Fibroblast of skin of scalp (primary cell): Measurements from ENCODE around the gene KRT77.
"Not testable (repeated sequence)": the region's sequence is repeated elsewhere in the genome, so short reads cannot be mapped to it uniquely, and the experiment has no call there.

Source experiments
- DNase-seq: peaks from one replicate; pipeline ENCODE4 v3.0.0-alpha.2; 2013

Gene KRT77

DNA sequence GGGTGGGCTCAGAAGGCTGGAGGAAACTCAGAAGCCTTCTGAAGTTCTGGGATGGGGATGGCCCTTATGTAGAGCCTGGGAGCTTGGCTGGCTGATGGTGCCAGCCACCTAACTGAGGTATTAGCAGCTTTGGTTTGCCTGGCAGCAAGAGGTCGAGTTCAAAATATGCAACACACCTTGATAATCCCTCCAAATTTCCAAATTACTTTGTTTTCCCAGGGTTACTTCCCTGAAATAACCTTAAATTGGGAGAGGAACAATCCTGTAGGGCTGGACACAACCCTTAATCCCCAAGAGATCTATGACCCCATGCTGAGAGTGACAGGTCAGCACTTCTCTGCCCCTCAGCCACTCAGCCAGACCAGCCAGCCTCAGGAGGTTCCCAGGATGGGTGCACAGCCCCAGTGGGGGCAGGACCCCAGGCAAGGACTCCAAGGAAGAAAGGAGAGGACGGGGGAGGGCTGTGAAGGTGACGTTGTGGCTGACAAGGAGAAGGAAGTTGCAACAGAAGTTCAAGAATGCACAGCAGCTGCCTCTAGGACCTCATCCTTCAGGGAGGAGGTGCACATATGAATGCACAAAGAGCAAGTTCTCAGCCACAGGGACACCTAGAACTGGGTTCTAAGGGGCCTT lies 18.6 kb upstream of the KRT77 start:
- DNase-seq, result no peak

DNA sequence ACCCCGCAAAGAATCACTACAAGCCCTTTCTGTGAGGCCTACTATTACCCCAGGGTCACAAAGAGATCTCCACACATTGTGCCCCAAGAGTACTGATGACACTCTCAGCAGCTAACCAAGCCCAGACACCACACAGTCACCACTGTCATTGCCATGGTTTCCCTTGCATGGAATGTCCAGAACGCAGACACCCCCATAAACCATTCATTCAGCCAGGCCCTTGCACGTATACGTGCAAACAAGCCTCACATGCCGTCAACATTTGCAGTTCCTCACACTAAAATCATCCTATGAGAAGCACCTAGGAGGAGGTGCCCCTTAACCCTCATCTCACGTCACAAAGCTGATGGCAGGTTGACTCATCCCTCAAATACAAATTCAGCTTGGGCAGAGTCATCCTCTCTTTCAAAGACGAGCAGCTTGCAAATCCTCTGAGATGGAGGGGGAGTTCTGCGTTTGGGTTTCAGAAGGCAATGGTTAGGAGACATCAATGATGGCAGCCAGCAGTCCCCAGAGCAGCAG lies 17.1 kb upstream of the KRT77 start:
- DNase-seq, result no peak

DNA sequence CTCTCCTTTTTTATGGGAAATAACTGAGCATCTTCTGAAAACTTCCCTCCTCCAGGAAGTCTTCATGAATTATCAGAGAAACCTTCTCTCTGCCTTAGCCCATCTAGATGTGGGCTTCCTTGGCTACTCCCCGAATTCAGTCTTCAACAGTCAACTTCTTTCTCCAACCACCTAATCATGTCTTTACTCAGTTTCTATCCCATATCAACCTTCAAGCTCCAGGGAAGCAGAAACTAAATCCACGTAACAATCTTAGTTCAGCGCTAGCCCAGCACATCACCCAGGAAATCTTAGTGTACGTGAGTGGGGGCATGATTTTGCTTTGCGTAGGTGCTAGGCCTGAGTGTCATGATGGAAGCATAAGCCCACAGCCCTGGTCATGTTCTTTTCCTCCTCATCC lies 12.7 kb upstream of the KRT77 start:
- no peak for DNase-seq

DNA sequence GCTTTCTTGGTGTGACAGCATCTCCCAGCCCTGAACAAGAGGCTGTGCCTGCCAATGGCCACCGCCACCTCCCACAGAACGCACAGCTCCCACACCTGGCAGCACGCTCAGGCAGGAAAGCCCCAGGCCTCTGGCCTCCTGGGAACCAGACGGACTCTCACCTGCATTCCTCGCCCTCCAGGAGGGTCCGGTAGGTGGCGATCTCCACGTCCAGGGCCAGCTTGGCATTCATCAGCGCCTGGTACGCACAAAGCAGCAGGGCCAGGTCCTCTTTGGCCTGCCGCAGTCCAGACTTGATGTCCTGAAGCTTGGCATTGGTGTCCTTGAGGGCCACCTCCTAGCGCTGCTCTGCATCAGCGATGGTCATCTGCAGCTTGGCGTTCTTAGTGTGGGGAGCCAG lies 12.1 kb upstream of the KRT77 start:
- DNase-seq, result no peak

DNA sequence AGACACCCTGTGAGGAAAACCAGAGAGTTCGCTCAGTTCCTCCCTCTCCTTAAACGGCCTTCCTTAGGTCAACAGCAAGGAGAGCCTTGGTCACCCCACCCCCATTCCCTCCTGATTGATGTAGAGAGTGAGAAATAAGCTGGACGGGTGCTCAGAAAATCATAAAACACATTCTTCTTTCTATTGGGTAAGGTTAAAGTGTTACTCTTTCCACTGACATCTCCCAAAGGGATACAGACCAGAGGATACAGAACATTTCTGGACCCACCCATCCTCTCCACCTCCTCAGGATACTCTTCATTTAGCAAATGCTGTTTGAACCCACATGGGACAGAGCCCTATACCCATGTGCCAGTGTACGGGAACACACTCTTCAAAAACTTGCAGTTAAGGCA lies 11.6 kb upstream of the KRT77 start:
- no peak for DNase-seq

DNA sequence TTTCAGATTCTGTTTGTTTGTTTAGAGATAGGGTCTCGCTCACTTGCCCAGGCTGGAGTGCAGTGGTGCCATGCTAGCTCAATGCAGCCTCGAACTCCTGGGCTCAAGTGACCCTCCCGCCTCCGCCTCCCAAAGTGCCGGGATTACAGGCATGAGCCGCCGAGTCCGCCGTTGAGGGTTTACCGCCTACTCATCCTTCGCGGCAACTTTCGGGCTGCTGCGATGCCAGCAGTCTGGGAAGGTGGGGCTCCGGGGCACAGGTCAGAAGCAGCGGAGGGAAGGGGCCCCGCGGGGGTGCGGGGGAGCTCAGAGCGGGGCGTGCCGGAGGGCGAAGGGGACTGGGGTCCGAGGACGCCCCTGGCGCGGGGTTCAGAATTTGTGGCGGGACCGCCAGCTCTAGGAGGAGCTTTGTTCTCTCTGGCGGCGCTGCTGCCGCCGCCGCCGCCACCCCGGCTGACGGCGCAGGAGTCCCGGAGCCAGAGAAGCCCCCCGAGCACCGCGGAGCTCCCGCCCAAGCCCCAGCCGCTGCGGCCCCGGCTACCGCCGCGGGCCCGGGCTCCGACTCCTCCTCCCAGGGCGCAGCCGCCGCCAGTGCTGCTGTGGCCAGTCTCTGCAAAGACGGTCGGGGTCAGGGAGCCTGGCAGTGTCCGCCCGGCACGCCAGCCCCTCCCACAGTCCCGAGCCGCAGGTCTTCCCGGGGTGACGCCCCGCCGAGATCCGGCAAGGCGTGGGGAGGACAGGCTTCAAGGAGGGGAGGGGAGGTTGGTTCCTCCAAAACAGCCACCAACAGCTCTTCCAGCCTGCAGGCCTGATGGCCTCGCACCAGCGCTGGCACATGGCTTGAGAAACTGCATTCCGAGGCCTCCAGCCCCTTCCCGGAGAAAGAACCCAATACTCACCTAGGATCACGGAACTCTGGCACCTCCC lies 10.9 kb upstream of the KRT77 start:
- no peak for DNase-seq

DNA sequence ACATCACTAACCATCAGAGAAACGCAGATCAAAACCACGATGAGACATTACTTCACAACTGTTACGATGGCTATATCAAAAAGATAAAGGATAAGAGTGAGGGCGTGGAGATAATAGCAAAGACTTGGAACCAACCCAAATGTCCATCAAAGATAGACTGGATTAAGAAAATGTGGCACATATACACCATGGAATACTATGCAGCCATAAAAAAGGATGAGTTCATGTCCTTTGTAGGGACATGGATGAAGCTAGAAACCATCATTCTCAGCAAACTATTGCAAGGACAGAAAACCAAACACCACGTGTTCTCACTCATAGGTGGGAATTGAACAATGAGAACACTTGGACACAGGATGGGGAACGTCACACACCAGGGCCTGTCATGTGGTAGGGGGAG lies 8.8 kb upstream of the KRT77 start:
- not testable (repeated sequence) for DNase-seq

DNA sequence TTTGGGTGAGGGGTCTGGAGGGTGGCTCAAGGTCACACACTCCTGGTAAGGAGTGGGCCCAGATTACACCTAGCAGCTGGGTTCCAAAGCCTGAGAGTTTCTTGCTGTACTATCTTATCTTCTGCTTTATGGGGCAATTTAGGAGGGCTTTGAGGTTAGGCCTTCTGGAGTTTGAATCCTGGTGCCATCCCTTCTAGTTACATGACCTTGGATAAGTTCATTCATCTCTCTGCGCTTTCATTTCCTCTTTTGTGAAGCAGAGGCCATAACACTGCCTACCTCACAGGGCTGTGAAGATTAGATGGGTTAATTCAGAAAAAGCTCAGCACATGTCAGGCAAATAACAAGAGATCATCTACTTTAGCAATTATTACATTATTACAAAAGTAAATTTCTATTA lies 7.4 kb upstream of the KRT77 start:
- DNase-seq, result no peak

DNA sequence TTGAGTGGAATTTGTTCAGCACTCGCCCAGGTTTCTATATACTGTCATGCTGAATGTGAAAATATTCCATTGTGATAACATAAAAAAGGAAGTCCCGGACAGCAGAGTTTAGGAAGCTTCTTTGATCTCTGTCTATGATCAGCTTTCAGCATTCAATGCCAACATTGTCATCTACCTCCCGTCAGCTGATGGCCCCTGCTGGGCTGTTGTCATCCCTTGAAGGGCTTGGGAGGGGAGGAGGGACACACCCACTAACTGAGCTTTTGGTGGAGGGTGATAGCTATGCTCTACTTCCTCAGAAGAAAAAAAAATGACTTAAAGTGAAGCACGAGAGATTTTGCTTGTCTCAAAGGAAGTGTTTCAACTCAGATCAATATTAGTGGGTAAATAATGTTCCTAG lies 4.7 kb upstream of the KRT77 start:
- no peak for DNase-seq

DNA sequence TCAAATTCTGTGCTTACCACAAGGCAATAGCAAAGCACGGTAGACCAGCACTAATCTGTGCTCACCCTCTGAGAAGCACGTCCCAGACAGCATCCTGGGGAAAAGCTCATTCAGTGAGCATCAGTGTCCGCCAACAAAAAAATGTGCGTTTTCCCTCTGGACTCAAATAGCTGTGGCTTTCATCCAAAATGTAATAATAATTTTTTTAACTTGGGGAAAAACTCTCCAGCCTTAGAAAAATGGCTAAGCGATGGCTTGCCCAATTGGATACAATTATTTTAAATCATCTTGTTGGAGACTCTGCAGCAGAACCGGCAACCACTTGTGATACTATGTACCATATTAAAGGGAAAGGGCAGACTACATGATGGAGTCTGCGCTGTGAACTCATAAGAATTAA lies 1.1 kb upstream of the KRT77 start:
- DNase-seq, result peak; percentile 4

DNA sequence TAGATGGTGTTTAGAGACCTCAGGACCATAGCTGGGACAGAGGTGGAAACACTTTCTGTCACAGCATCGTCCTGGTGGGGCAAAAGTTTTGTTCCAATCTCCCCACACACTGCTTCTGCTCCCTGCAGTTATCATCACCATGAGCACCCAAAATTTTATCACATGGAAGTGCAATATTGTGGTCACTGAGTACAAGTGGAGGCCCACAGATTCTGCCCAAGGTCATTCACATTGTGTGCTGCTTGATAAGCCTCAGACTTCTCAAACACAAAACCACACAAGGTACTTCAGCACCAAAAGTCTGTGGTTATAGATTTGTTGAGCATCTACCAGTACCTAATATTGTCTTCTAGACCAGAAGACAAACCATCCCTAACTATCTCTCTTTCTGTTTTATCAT lies 554 bp upstream of the KRT77 start:
- DNase-seq, result no peak

DNA sequence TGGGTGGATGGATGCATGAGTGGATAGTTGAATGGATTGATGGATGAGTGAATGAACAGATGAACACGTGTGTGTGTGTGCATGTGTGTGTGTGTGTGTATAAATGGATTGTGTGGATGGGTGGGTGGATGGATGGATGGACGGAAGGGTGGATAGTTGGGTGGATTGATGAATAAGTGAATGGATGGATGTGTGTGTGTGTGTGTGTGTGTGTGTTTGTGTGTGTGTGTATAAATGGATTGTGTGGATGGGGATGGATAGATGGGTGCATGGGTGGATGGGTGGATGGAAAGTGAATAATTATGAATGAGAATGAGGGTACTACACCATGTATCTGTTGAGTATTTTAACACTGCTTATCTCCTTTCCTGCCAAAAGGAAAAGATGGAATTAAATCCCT lies 986 bp downstream of the KRT77 start:
- DNase-seq, result no peak

DNA sequence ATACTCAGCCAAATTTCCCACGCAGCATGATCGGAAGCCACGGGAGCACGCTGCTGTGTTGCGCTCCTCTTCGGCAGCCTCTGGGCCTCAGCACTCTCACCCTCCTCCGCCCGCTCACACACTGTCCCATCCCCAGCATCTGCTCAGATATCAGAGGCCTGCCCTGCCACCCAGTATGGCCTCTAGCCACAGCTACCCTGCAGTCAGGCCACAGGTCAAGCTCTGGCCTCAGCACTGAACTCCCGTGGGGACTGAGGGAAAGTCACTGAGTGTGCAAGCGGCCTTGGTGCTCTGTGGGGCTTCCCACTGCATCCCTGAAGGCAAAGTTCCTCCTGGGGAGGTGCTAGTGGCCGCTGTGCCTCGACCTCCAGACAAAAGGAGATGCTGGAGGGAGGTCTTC lies 2.0 kb downstream of the KRT77 start:
- no peak for DNase-seq

DNA sequence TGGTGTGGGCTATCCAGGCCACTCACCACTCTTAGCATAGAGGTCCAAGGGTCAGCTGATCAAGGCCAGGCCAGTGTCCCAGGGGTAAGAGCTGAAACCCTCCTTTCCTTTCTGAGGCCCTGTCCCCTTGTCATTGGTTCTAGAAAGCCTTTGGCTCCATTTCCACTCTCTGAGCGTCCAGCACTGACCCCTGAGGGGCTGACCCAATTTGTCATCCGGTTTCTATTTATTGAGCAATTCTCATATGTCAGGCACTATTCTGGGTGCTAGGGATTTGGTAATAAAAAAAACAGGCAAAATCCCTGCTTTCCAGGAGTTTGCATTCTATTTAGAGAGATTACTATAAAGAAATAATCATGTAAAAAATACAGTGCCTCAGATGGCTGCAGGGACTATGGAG lies 3.4 kb downstream of the KRT77 start:
- DNase-seq, result no peak

DNA sequence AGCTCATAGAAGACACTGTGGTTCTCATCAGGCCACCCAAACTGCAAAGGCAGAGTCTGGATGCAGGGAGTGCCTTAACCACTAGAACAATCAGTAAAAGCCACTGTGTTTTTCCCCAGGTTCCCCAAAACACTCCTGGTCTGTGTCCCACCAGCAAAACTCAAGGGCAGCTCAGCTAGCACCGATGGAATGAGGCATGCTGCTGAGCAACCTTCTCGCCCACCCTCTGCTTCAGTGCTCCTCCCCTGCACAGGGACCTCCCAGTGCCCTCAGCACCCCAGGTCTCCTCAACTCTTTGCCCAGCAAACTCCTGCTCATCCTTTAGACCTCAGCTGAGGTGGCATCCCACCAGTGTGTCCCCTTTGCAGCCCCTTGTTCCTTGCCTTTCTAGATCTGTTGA lies 4.0 kb downstream of the KRT77 start:
- no peak for DNase-seq

DNA sequence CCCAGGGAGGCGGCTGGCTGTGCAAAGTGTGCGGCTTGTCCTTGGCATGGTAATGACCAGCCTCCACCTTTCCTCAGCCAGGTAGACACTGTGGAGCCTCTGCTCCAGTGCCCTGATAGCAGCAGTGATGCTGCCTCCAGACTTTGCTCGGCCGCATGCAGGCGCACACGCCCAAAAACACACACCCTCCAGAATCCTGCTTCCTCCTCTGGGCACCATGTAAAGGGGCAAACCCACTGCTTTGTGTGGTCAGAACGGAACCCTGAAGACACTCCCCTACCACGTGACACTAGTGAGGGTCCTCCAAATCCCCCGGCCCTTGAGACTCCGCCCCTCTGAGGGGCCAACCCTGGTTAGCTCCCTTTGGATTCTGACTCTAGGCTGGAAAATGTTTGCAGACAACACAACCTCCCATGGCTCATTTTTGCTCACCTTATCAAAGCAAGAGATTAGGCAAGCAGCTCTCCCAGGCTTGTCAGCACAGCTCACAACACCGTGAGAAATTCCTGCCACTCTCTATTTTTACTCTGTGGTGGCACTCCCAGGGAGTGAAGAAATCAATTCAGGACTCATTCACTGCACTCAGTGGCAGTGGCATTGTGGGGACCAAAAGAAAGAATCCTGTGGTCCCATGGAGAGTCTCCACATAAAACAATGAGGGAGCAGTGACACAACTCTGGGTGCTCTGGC lies 4.5 kb downstream of the KRT77 start:
- no peak for DNase-seq

DNA sequence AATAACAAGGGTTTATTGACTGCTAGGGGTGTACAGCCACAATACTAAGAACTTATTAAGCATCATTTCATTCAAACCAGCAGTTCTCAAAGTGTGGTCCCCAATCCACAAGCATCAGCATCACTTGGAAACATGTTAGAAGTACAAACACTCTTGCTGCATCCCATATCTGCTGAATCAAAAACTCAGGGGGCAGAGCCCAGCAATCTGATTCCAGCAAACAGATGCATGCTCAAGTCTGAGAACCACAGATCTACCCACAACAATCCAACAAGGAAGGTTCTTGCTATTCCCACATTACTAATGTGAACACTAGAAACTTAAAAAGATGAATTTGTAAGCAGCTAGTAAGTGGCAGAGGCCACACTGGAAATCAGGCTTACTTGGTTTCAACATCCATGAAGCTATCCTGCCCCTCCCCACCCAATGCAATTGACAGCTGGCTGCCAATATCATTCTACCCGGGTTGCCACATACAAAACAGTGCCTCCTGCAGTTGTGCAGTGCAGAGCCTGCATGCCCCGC lies 6.2 kb downstream of the KRT77 start:
- no peak for DNase-seq

DNA sequence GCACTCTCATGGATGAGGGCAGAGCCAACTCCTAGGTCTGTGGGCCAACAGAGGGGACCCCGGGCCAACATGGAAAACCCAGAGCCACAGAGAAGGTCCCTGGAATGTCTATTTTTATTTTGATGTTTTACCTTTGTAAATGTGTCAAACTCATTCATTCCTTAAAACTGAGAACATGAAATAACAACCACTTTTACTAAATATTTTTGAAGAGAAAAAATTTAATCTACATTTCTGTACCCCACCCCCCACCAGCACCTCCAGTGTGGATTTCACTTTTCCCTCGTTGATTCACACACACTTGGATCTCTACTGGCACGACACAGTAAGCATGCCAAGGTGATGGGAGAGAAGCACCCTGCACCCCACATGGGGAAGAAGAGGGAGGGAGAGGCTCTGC lies 6.7 kb downstream of the KRT77 start:
- no peak for DNase-seq

DNA sequence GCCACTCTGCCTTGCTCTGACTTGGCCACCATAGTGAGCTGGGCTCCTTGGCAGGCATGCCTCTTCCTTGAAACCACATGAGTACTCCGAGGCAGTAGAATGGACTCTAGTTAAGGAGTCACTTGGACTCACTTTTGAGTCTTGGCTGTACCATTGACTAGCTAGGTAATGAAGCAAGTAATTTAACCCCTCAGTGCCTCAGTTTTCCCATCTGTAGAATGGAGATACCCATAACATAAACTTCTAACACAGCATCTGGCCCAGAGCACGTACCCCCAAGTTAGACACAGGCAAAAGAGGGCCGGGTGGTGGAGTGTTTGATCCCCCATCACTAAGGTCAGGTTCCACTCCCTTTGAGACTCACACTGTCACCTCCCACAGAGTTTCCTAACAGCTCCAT lies 8.3 kb downstream of the KRT77 start:
- DNase-seq, result no peak

DNA sequence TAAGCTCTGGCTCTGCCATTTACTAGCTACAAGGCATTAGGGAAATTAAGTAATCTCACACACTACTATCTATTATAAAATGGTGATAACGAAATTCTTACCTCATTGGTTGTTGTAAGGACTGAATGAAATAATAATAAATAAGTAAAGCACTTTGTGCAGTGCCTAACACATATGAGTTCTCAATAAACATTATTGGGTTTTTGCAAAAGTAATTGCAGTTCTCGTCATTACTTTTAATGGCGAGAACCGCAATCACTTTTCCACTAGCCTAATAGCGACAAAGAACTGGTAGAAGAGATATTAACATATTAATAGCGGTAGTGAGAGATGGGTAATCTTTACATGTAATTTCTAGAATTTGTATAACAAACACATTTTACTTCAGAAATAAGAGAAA lies 9.2 kb downstream of the KRT77 start:
- no peak for DNase-seq

DNA sequence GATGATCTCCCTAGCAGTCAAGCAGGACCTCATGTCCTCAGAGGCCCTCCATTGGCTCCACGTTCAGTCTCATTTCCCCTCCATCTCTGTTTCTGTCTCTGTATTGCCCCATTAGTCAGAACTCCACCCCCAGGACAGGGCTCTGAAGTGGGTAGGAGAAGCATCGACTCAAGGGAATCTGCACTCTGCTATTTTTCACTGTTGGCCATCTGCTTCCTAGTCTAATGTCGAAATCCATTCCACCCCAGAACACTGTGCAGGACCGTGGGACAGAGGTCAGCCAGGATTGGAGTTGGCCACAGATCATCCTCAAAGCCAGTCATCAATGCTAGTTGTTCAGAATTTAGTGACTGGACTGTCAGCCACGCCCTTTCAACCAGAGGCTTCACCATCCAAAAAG lies 10.1 kb downstream of the KRT77 start:
- no peak for DNase-seq

DNA sequence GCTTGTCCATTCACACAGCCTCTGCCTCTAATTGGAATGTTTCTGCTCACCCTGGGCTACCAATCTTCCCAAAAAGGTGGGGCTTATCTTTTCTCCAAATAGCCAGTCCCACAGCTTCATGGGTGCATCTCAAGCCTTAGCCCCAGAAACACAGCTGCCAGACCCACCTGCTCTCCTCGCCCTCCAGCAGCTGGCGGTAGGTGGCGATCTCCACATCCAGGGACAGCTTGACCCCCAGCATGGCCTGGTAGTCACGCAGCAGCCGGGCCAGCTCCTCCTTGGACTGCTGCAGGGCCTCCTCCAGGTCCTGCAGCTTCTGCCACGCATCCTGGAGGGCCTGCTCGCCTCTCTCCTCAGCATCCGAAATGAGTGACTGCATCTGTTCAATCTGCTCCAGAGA lies 11.1 kb downstream of the KRT77 start:
- DNase-seq, result peak; percentile 8

DNA sequence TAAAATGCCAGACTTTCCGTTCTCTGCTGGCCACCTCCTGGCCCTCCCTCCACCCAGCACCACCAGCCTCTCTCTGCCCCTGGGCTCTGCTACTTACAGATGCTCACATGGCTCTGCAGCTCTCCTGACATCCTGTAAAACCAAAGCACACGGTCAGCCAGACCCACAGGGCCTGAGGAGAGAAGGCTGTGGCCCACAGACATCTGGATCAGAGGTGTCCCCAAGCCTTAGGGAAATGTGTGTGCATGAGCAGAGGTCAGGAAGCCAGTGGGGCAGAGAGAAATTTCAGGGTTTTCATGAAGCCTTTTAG lies 11.5 kb downstream of the KRT77 start:
- DNase-seq, result no peak
